Heart right ventricle (tissue), 16 donors: ENCODE results near the gene MYO3B. TPM values are rescaled to one million over a fixed set of nuclear protein-coding genes. Genes with fewer than 3 reads are reported as not detected.

Source experiments
- ATAC-seq, 8 donors: fragments of 200-7000 bp; cut with Tn5 transposase; one replicate each; pipeline ENCODE4 v1.9.1; 2020; ENCODE audit warnings: mild to moderate bottlenecking in 8 of 8, moderate library complexity in 8 of 8, moderate number of reproducible peaks in 1 of 8
- DNase-seq, 2 donors: peaks; one replicate each; pipeline ENCODE4 v3.0.0-alpha.2; 2020
- H3K27ac ChIP-seq, 10 donors: fragments of 200-600 bp; sonication (generic) in 2 of 10; one replicate each; pipeline versions ENCODE4 v1.5.0 to v1.8.0; 2020 to 2022; ENCODE audit warnings: mild to moderate bottlenecking in 3 of 10
- H3K27me3 ChIP-seq, 7 donors: fragments of 200-600 bp; one replicate each; pipeline ENCODE4 v1.8.0; 2021 to 2022; ENCODE audit warnings: mild to moderate bottlenecking in 2 of 7
- H3K36me3 ChIP-seq, 9 donors: fragments of 200-600 bp; sonication (generic) in 1 of 9; one replicate each; pipeline versions ENCODE4 v1.5.0 to v1.8.0; 2020 to 2022; ENCODE audit warnings: mild to moderate bottlenecking in 2 of 9
- H3K4me1 ChIP-seq, 9 donors: fragments of 200-600 bp; sonication (generic) in 1 of 9; one replicate each; pipeline versions ENCODE4 v1.5.0 to v1.8.0; 2020 to 2022; ENCODE audit warnings: mild to moderate bottlenecking in 4 of 9
- H3K4me3 ChIP-seq, 10 donors: fragments of 200-600 bp; sonication (generic) in 2 of 10; one replicate each; pipeline versions ENCODE4 v1.5.0 to v1.8.0; 2020 to 2022; ENCODE audit warnings: mild to moderate bottlenecking in 7 of 10, moderate library complexity in 2 of 10
- H3K9me3 ChIP-seq, 11 donors: fragments of 200-600 bp in 10 of 11; sonication (generic) in 2 of 11; one replicate each; pipeline versions ENCODE4 v1.5.0 to v1.8.0; 2013 to 2022; ENCODE audit warnings: mild to moderate bottlenecking in 2 of 11, control low read depth in 1 of 11, moderate library complexity in 1 of 11
- WGBS, 2 donors: extraction: QIAGEN DNeasy Blood & Tissue Kit; methylation state at CpG; one replicate each; pipeline ENCODE4 v1.1.7; 2013; ENCODE audit warnings: inconsistent platforms in 1 of 2; 5-methylcytosine and 5-hydroxymethylcytosine counted together
- intact Hi-C, 10 donors: fragments of 100-400 bp; cut with DNase I; formaldehyde crosslinking; loops; one replicate each; pipeline versions ENCODE4 v1.11.1 to v1.14.2; 2022
- polyA plus RNA-seq, 2 donors: library from polyadenylated mRNA; stranded (reverse); fragments of 200-250 nt; gene quantifications; one replicate each; pipeline ENCODE4 v1.2.3, GENCODE V29; 2013
- total RNA-seq, 10 donors: library from RNA; stranded (reverse); fragmentation: NEBNext Ultra II Directional in 3 of 10; extraction: Animal tissue kit (Norgen Biotek cat#: 25700) in 3 of 10; gene quantifications; one replicate each; pipeline versions ENCODE4 v1.2.1 to v1.2.4, GENCODE V29; 2021 to 2023
- TF ChIP-seq, protein P1 (sequence below), 9 donors: fragments of 200-600 bp; sonication (generic) in 2 of 9; IDR thresholded peaks; one replicate each; pipeline versions ENCODE4 v1.5.0 to v1.8.0; 2021 to 2022; ENCODE audit warnings: antibody characterized with exemption in 9 of 9, mild to moderate bottlenecking in 5 of 9, moderate library complexity in 1 of 9
- donor health status: Arrhythmogenic right ventricular cardiomyopathy.
- donor health status: ischemic (EF 13 %, LVEDD 7.1; RV severe dilation, severe dysfunction).
- donor health status: healthy with polysubstance abuse.
- donor health status: DM: no; HTN: yes; CAD: no.
- donor health status: DM: no; HTN: no; CAD: no.
- donor health status: ischemic (EF 25% LVEDD 6.9; RV normal size, moderate dysfunction).
- donor health status: ischemic (EF 25% LVEDD 5.7; RV mildly dilated, moderate dysfunction).
- donor health status: healthy.
- donor health status: DM: yes; HTN: yes; CAD: no.
- donor health status: Ischemic cardiomyopathy.
- donor health status: ischemic (EF 35%, LVEDD 5.7; RV mildly dilated, moderate dysfunction).
- donor health status: nonischemic (EF 11% LVEDD 7.7; RV severe dilation, severe dysfunction).
- donor health status: DM: yes; HTN: yes; CAD: no.
- donor health status: PGD.
- donor health status: ischemic (EF 29% LVEDD 5.4; RV normal size, mild dysfunction).
- donor health status: nonischemic (EF 23%, LVEDD 6.1; RV moderate dilation, normal function).

Gene MYO3B
- total and polyA plus RNA-seq, 12 donors: 0.05 to 0.21 (median 0.09) TPM; not detected in 8

DNA sequence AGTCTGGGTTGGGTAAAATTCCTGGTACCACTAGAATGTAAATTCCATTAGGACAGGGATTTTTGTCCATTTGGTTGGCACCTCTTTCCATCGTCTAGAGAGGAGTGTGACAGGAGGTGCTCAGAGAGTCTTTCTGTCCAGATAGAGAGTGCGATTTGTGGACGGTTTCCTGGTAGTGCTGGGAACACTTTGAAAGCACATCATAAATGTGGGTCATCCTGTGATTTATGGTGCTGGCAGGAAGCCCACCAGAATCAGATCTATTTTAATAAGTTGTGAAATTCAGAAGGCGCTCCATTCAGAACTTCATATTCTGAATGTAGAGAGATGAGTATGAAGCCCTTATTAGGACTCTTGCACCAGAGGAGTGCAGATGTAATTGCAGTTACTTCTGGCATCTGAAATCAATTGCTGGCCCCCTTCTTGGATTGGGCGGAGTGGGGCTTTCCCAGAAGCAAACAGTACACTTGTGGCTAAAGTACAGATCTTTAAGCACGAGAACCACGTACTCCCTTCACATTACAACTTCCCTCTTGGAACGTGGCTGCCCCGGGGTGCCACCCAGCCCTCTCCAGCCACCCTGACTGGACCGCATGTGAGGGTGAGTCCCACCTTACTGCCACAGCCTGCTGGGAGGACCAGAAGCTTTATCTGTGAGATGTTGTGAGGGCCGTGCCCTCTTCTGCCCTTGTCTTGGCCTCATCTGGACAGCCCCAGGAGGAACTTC is 243.2 kb downstream of the MYO3B start:
- ATAC-seq: no peak

DNA sequence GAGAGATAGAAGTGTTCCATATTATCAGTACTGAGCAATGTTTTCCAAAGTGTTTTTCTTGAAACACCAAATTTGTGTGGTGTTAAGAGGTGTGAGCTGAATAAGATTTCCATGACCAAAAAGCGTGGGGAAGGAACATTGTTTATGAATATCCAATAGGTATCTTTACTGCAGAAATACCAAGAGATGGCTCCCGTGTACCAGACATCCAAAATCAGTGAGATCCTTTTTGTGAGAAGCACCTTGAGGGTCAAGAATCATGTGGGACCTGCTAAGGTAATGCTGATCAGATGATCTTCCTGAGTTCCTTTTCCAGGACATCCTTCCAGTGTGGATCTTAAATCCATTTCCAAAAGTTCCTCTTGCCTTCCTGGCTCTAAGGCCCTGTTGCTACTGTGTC is 246.0 kb downstream of the MYO3B start:
- Histone ChIP-seq H3K4me3 (no peak overlapping the region), H3K9me3 (no peaks in the 10 kb centered on the region), H3K27ac (no peak overlapping the region), H3K36me3 (no peaks in the 10 kb centered on the region), H3K27me3 (peaks cover 0 to 51% (median 19%) of the 10 kb centered on the region in 7 donors), H3K4me1 (no peaks in the 10 kb centered on the region)
- intact Hi-C loops: no loop called here
- TF ChIP-seq, protein P1, sequence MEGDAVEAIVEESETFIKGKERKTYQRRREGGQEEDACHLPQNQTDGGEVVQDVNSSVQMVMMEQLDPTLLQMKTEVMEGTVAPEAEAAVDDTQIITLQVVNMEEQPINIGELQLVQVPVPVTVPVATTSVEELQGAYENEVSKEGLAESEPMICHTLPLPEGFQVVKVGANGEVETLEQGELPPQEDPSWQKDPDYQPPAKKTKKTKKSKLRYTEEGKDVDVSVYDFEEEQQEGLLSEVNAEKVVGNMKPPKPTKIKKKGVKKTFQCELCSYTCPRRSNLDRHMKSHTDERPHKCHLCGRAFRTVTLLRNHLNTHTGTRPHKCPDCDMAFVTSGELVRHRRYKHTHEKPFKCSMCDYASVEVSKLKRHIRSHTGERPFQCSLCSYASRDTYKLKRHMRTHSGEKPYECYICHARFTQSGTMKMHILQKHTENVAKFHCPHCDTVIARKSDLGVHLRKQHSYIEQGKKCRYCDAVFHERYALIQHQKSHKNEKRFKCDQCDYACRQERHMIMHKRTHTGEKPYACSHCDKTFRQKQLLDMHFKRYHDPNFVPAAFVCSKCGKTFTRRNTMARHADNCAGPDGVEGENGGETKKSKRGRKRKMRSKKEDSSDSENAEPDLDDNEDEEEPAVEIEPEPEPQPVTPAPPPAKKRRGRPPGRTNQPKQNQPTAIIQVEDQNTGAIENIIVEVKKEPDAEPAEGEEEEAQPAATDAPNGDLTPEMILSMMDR (IDR thresholded peaks at IDR 0.05): no peak
- 89 to 90% methylated on average over 2 of the region's 2 CpGs for WGBS, 2 donors
- DNase-seq: no peak
- ATAC-seq: no peak

More for the DNA sequence above, 243.2 kb downstream of the MYO3B start:
- TF ChIP-seq, protein P1 (IDR thresholded peaks at IDR 0.05): no peak
- Histone ChIP-seq H3K27ac (no peak overlapping the region), H3K4me3 (no peak overlapping the region), H3K9me3 (no peaks in the 10 kb centered on the region), H3K36me3 (no peaks in the 10 kb centered on the region), H3K27me3 (peaks cover 0 to 50% (median 19%) of the 10 kb centered on the region in 7 donors), H3K4me1 (no peaks in the 10 kb centered on the region)
- 64 to 68% methylated on average over 11 of the region's 11 CpGs for WGBS, 2 donors
- DNase-seq: no peak
- intact Hi-C loops: no loop called here

DNA sequence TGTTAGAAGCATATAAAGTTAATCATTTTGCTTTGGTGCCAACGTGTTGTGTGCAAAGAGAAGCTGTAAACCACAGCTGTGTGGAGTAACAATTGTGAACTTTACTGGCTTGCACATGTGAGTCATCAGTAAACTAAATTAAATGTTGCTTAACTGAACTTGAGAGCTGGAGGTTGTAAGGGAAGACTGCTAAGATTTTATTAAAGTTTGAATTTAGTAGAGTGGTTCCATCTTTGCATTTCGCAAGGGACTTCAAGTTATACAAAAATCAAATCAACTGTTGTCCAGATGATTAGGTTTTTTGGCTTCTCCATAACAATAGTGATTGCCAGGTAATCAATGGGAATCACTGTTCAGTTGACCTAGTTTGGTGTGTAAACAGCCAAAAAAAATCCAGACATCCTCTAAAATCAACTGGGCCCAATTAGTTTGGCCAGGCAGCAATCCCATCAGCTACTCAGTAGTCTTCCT is 247.4 kb downstream of the MYO3B start:
- DNase-seq: no peak
- H3K4me3 ChIP-seq: no peak overlapping the region
- intact Hi-C loops: no loop called here
- H3K36me3 ChIP-seq: no peaks in the 10 kb centered on the region
- peaks cover 0 to 49% (median 19%) of the 10 kb centered on the region in 7 donors for H3K27me3 ChIP-seq
- H3K4me1 ChIP-seq: no peaks in the 10 kb centered on the region
- H3K9me3 ChIP-seq: no peaks in the 10 kb centered on the region
- no peak for ATAC-seq
- H3K27ac ChIP-seq: no peak overlapping the region
- TF ChIP-seq, protein P1 (IDR thresholded peaks at IDR 0.05): no peak
- 71 to 79% methylated on average over 2 of the region's 2 CpGs for WGBS, 2 donors

DNA sequence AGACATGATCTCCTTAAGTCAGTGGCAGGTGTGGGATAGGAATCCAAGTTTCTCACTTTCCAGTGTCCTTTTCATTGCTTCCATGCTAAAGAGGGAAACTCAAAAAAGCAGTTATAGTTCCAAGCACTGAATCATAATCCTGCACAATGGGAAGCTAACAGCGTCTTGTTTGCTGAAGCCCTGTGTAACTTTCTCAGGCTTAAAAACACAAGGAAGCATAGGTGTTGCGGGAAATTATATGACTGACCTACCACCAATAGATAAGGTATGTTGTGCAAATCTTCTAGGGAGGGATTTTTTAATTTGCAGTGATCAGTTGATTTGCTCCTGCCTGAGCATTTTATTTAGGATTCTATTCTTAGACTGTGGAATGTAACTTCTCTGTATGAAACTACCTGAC is 250.9 kb downstream of the MYO3B start:
- Histone ChIP-seq H3K4me3 (no peak overlapping the region), H3K27ac (no peak overlapping the region), H3K27me3 (peaks cover 0 to 27% (median 4%) of the 10 kb centered on the region in 7 donors), H3K36me3 (no peaks in the 10 kb centered on the region), H3K4me1 (no peaks in the 10 kb centered on the region), H3K9me3 (no peaks in the 10 kb centered on the region)
- TF ChIP-seq, protein P1 (IDR thresholded peaks at IDR 0.05): no peak
- DNase-seq (no peak), ATAC-seq (no peak)
- 69 to 98% methylated on average over 2 of the region's 2 CpGs for WGBS, 2 donors
- intact Hi-C loops: no loop called here
